ENCODE data around the gene STEAP2.

DNA sequence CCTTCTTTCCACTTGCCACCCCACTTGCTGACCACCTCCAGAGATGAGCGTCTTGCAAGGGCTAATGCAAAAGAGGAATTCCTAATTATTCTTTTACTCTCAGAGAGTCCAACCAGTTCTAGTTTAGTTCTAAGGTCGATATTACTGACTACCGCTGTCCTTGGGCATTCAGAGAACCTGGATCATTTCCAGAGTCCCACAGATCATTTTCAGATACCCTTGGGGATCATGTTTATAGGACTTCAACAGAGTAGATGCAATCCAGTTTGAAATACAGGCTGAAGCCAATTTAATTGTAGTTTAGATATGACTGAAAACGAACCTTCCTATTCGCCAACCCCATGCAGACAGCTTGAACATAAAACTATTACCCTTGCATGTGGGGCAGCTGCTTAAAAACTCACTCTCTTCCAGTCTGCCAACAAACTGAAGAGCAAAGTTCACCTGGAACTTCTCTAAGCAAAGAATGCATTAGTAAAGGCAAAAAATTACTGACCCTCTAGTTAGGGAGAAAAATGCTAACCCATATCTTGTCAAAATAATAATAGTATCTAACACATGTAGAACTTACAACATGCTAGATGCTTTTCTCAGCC is 55.8 kb downstream of the STEAP2 start:
- TF ChIP-seq, protein P1, sequence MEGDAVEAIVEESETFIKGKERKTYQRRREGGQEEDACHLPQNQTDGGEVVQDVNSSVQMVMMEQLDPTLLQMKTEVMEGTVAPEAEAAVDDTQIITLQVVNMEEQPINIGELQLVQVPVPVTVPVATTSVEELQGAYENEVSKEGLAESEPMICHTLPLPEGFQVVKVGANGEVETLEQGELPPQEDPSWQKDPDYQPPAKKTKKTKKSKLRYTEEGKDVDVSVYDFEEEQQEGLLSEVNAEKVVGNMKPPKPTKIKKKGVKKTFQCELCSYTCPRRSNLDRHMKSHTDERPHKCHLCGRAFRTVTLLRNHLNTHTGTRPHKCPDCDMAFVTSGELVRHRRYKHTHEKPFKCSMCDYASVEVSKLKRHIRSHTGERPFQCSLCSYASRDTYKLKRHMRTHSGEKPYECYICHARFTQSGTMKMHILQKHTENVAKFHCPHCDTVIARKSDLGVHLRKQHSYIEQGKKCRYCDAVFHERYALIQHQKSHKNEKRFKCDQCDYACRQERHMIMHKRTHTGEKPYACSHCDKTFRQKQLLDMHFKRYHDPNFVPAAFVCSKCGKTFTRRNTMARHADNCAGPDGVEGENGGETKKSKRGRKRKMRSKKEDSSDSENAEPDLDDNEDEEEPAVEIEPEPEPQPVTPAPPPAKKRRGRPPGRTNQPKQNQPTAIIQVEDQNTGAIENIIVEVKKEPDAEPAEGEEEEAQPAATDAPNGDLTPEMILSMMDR (IDR thresholded peaks at IDR 0.05): no peak
- TF ChIP-seq POLR2A (IDR thresholded peaks at IDR 0.05): no peak

All from esophagus squamous epithelium (tissue), 4 donors.